K562 (cell line): Measurements from ENCODE around the gene NEURL1.

Experiments used
- CTCF ChIP-seq, 3 experiments: IDR thresholded peaks in 2 of 3; conservative IDR thresholded peaks in 1 of 3; 2 replicates each; pipeline ENCODE4 v1.5.1; 2011 to 2012; ENCODE audit warnings: low read length in 3 of 3, mild to moderate bottlenecking in 3 of 3, control low read depth in 2 of 3, improper control_type of control experiment in 1 of 3, inconsistent platforms in 1 of 3, low read depth in 1 of 3, mixed read lengths in 1 of 3, moderate library complexity in 1 of 3; ENCODE audit not compliant: insufficient read depth in 2 of 3
- DLX4 ChIP-seq: fragments of 250-450 bp; sonication (Bioruptor Pico); IDR thresholded peaks from 2 replicates; pipeline ENCODE4 v1.6.1; 2021; ENCODE audit warnings: mild to moderate bottlenecking
- ELF4 ChIP-seq: fragments of 450-650 bp; formaldehyde crosslinking; IDR thresholded peaks from 2 replicates; pipeline ENCODE4 v1.4.0; 2022; ENCODE audit warnings: missing genetic modification characterization
- EP300 ChIP-seq: IDR thresholded peaks from 2 replicates; pipeline ENCODE4 v1.6.1; 2012; ENCODE audit warnings: low read length, improper control_type of control experiment
- HEY1 ChIP-seq: fragments of 250-450 bp; sonication (Bioruptor Pico); IDR thresholded peaks from 2 replicates; pipeline ENCODE4 v1.5.0; 2020; ENCODE audit warnings: mild to moderate bottlenecking, moderate library complexity, borderline replicate concordance
- ILK ChIP-seq: fragments of 450-650 bp; IDR thresholded peaks from 2 replicates; pipeline ENCODE4 v1.6.1; 2016; ENCODE audit warnings: missing genetic modification characterization, low read depth, mild to moderate bottlenecking, missing compliant biosample characterization, moderate library complexity, borderline replicate concordance
- MAFK ChIP-seq: IDR thresholded peaks from 2 replicates; pipeline ENCODE4 v1.6.1; 2011; ENCODE audit warnings: low read length, improper control_type of control experiment
- MEF2D ChIP-seq: conservative IDR thresholded peaks from 2 replicates; pipeline ENCODE4 v1.6.1; 2016; ENCODE audit warnings: low read depth, missing genetic modification characterization, missing compliant biosample characterization
- SAFB2 ChIP-seq: fragments of 200-400 bp; formaldehyde crosslinking; IDR thresholded peaks from 2 replicates; pipeline ENCODE4 v1.6.1; 2018; ENCODE audit warnings: borderline replicate concordance, low read length, low read depth, moderate library complexity; ENCODE audit not compliant: severe bottlenecking
- UBTF ChIP-seq, 2 experiments: IDR thresholded peaks; 2 replicates each; pipeline ENCODE4 v1.6.1; 2012; ENCODE audit warnings: improper control_type of control experiment in 2 of 2, low read depth in 2 of 2, low read length in 2 of 2, borderline replicate concordance in 1 of 2
- ZBTB26 ChIP-seq: fragments of 450-650 bp; formaldehyde crosslinking; IDR thresholded peaks from 2 replicates; pipeline ENCODE4 v1.4.0; 2022; ENCODE audit warnings: missing genetic modification characterization
- ZNF124 ChIP-seq: sonication (generic); formaldehyde crosslinking; IDR thresholded peaks from 2 replicates; pipeline ENCODE4 v1.8.1; 2022; ENCODE audit warnings: missing genetic modification reagents
- ZNF217 ChIP-seq: sonication (generic); formaldehyde crosslinking; IDR thresholded peaks from 2 replicates; pipeline ENCODE4 v1.8.0; 2022; ENCODE audit warnings: mild to moderate bottlenecking, missing genetic modification reagents

GRCh38 chr10:103576076-103576471 lies 82.6 kb downstream of the NEURL1 start:
- TF ChIP-seq ELF4 (CRISPR knock-in tag) (no peak), CTCF (IDR thresholded peaks at IDR 0.05 in 2 of 3, conservative IDR thresholded peaks at IDR 0.05 in 1 of 3; ENCODE audit: insufficient read depth in 2 of 3, low read depth in 1 of 3, low read length in 3 of 3) (no peak), DLX4 (CRISPR knock-in tag) (no peak), MEF2D (tag) (no peak), MAFK (no peak), ZBTB26 (CRISPR knock-in tag) (no peak), SAFB2 (no peak), EP300 (no peak), ZNF124 (CRISPR knock-in tag) (no peak), UBTF (IDR thresholded peaks at IDR 0.05; ENCODE audit: borderline replicate concordance in 1 of 2, low read depth in 2 of 2, low read length in 2 of 2) (no peak), HEY1 (CRISPR knock-in tag) (no peak), ILK (tag) (no peak), ZNF217 (CRISPR knock-in tag) (no peak)
